CD4-positive, alpha-beta T cell treated with Interleukin-21 for 1 hour (primary cell): ENCODE results near the gene PKN1.

Source experiments
- DNase-seq: peaks from one replicate; pipeline ENCODE4 v3.0.0-alpha.2; 2020

The PKN1 gene

DNA sequence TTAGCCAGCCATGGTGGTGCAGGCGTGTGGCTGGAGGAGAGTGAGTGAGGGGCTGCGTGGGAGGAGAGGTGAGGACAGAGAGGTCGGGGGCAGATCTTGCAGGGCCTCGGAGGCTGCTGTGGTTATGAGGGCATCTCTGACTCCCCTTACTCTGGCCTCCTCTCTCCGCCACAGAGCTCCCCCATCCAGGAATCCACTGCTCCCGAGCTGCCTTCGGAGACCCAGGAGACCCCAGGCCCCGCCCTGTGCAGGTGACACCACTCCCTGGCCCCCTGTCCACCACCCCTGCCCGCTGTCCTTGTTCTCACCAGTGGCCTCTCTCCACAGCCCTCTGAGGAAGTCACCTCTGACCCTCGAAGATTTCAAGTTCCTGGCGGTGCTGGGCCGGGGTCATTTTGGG is 34.3 kb downstream of the PKN1 start:
- DNase-seq: no peak

DNA sequence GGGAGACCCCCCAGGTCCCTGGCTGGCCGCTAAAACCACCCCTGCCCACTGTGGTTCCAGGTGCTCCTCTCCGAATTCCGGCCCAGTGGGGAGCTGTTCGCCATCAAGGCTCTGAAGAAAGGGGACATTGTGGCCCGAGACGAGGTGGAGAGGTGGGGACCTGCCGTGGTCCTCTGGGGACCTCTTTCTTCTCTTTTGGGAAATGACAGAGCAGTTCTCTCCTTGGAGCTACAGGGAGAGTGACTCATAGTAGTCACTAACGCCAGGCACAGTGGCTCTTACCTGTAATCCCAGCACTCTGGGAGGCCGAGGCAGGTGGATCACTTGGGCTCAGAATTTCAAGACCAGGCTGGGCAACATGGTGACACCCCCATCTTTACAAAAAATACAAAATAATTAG is 34.7 kb downstream of the PKN1 start:
- DNase-seq: no peak

DNA sequence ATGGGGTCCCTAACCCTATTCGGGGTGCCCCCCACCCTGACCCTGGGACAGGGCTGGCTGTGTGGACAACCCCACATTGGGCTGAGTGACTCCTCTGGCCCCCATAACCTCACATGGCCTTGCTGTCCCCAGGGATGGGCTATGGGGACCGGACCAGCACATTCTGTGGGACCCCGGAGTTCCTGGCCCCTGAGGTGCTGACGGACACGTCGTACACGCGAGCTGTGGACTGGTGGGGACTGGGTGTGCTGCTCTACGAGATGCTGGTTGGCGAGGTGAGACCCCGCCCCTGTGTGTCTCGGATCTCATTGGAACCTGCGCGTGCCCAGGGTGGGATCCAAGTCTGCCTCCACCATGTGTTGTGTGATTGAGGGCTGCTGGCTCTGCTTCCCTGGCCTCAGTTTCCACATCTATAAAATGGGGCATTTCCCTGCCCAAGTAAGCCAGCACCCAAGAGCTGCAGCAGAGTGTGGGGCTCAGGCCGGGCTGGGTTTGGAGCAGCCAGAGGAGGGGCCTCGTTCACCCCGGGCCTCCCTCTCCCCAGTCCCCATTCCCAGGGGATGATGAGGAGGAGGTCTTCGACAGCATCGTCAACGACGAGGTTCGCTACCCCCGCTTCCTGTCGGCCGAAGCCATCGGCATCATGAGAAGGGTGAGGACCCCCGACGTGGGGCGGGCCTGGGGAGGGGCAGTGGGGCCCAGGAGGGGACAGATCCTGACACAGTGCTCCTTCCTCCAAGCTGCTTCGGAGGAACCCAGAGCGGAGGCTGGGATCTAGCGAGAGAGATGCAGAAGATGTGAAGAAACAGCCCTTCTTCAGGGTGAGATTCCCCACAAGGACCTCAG is 37.1 kb downstream of the PKN1 start:
- DNase-seq: no peak

- no peak for DNase-seq
Measured at GRCh38 chr19:14471436-14472187, 38.5 kb downstream of the PKN1 start.

DNA sequence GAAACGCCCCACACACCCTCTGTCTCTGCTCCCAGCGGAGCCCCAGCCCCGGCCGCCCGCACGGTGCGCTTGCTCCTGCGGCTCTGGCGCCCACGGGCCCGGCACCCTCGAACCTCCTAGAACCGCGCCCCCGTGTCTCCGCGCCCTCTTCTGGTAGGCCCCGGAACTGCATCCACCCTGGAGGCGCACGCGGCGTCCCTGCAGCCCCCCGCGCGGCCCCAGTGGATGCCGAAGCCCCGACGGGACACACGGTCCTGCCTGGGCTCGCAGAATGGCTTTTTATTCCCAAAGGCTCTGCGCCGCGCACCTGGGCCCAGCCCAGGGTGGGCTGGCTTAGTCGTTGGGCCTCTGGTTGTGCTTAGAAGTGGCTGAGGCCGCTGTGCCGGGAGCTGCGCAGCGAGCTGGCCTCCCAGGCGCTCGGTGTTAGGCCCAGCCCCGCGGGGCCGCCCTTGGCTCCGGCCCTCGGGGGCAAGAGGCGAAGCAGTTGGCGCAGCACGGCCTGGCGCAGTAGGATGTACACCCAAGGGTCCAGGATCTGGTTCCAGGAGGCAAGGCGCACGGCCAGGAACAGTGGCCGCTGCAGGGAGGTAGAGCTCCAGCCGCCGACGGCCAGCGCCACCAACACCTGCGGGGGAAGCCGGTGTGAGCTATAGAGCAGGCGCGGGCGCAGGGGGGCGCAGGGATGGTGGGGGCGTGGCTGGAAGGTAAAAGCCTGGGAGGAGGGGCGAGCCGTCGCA is 39.3 kb downstream of the PKN1 start:
- DNase-seq: peak; percentile 84

GRCh38 chr19:14473073-14473977 is 40.2 kb downstream of the PKN1 start:
- DNase-seq: no peak

DNA sequence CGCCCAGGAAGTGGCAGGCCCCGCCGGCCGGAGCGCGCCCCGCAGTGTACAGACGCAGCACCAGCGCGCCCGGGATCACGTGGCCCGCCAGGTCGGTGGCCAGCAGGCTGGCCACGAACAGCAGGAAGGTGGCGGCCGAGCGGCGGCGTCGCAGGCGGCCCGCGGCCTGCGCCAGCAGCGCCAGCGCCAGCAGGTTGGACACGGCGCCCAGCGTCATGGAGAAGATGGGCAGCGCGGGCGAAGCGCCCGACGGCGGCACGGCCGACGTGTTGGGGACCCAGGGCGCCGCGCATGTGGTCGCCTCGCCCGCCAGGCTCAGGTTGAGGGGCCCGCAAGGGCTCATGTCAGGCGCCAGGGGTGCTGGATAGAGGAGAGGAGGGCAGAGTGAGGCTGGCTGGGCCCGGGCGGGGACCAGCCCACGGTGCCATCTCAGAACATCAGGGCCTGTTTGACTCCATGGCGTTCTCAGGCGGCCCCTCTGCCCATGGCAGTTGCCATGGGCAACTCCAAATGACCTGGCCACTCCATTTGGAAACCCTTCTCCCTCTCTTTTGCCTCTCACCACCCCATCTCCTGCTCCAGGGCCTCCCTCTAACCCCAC is 41.0 kb downstream of the PKN1 start:
- DNase-seq: no peak

DNA sequence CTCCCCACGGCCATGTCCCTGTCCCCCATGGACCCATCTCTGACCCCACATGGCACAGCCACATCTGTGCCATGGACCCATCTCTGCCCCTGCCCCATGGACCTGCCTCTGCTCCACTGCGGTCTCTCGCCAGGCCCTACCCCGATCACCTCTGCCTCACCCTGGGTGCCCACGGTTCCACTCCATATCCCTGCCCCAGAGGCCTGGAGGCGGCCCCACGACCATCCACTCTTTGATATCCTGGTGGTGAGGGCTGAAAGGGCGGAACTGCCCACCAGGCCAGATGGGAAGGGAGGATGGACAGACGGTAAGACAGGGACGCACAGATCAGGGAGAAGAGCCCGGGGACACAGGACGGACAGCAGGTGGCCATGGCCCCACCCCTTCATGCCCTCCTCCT is 41.7 kb downstream of the PKN1 start:
- DNase-seq: no peak

DNA sequence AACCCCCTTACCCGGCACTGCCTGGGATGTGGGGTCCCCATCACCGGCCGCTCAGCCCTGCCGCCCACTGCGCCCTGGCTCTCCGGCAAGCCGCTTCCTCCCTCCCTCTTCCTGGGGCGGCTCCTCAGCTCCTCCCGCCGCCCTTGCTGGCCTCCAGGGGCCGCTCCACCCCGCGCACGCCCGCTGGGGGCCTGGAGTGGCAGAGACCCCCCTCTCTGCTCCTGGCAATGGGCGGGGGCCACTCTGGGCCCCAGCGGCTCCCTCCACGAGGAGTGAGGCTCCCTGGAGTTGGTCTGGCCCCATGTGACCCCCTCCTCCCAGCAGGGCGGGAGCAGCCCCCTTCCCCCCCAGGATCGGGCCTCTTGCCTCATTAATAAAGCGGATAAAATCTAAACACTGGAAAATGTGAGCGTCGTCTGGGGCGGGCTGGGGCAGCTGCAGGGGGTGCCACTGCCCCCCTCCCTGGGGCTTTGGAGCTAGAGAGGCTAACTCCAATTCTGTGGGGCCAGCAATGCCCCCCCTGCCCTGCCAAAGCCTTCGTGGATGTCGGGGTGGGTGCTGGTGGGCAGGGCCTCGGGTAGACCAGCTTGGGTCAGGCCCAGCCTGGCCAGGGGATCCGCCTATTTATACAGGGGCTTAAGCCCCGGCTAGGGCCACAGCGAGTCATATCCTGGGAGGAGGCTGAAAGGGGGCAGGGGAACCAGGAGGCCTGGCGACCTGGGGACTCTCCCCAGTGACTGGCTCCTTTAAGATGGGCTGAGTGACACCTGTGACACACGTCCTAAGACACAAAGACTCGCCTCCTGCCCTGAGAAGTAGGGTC is 42.4 kb downstream of the PKN1 start, which contains the start of gene PTGER1:
Gene PTGER1 (minus strand): TSS at position 104 of the 823 bp plus-strand sequence. CDS start 1,034 bp downstream, outside the sequence.
- peak; percentile 36 for DNase-seq

- no peak for DNase-seq
Measured at GRCh38 chr19:14476327-14476672, 43.2 kb downstream of the PKN1 start.

GRCh38 chr19:14476673-14477401 is 43.7 kb downstream of the PKN1 start:
- peak; percentile 77 for DNase-seq

DNA sequence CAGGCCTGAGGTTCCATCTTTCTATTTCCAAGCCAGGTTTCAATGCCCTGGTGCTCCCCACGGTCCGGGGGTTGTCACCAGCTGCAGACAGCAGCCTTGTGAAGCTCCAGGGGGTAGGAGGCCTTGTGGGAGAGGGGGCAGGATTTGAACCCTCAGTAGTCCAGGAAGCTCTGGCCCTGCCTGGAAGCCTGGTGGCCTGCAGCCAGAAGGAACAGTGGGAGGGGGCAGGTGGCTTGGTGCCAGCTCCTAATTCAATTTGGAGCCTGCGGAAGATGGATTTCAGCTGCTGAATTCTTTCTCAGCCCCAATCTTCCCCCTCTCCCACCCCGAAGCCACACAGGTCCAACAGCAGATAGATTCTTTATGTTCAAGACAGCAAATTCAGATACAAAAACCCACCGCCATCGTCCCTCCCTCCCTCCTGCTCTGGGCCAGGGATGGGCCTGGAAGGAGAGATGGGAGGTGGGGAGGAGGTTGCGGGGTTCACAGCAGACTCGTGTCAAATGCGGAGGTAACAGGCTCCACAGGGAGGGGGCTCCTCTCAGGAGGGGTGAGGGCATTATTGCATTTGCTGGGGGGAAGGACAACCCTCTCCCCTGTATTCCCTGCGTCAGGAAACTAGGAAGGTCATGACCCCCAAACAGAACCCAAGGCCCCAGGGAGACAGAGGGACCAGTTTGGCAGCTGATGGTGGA is 44.5 kb downstream of the PKN1 start:
- DNase-seq: no peak

DNA sequence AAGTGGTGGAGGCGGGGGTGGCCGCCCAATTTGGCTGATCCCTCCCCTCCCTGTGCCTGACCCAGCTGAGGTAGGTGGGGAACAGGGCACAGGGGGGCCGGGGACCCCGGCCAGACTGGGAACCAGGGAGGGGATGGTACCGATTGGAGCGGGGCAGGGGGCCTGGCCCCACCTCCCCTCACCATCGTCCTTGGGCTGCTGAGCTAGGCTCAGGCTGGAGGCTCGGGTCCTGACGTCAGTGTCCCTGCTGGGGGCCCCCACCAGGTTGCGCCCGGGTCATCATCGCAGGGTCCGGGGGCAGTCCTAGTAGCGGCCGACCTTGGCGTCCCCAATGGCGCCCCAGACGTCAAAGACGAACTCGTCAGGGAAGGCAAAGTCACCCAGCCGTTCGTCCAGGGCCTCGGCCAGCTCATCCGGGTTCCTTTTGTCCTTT is 45.0 kb downstream of the PKN1 start:
- DNase-seq: no peak

DNA sequence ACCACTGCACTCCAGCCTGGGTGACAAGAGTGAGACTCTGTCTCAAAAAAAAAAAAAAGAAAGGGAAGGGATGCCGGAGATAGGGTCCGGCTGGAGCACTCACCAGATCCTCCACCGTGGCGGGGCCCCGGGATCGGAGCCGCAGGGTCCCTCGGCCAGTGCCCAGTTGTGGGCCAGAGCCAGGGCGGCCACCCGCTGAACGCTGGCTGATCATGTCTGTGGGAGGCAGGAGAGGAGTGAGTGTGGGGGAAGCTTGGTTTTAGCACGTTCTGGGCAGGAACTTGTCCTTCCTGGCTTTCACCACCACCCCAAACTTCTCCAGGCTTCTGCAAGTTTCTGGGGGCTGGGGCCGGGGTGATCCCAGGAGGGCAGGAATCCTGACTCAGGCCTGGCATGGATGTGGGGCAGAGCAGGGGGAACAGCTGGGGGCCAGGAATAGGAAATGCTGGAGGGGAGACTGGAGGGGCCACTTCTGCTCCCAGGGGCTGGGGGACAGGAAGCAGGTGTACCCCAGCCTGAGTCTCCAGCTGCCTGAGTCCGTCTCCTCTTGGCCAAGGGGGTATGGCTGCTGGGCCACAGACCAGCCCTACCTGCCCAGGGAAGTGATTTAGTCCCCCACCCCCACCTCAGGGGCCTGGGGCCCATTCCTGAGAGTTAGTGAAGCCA is 46.3 kb downstream of the PKN1 start:
- no peak for DNase-seq

DNA sequence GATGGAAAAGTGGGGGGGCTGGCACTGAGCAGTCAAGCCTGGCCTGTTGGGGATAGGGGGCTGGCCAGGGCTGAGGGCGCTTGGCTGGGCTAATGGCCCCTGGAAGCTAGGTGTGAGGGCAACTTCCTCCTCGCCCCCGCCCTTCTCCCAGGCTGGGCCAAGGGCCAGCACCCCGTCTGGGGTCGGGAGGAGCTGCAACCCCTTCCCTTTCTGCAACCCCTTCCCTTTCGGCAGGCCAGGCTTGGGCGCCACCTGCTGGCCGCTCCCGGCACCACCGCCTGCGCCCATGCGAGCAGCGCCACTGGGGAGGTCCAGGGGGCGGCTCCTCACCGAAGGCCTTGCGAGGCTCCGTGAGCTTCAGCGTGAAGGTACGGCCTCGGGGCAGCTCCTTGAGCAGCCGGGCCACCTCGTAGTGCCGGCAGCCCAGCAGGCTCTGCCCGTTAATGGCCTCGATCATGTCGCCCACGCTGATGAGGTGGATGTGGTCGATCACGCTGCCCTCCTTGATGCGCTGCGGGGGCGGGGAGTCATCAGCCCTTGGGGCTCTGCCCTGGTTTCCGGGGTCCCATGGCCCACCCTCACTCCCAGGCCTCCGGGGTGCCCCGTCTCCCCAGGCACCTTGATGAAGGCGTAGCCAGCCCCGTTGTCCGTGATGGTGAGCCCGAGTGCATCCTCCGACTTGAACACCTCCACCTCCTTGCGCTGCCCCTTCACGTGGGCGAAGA is 47.0 kb downstream of the PKN1 start:
- DNase-seq: peak; percentile 75

- DNase-seq: no peak
Measured at GRCh38 chr19:14480700-14481079, 47.6 kb downstream of the PKN1 start.

- DNase-seq: no peak
Measured at GRCh38 chr19:14482172-14482941, 49.3 kb downstream of the PKN1 start.
